Activated gamma-delta T cell treated with anti-CD3 and anti-CD28 coated beads, Interleukin-2, amount 50 U/mL, for 16 hours (primary cell): ENCODE data around the gene PIP5K1A.

Experiments used
- DNase-seq: peaks from one replicate; pipeline ENCODE4 v3.0.0-alpha.2; 2020; ENCODE audit warnings: low read depth

The PIP5K1A gene

DNA sequence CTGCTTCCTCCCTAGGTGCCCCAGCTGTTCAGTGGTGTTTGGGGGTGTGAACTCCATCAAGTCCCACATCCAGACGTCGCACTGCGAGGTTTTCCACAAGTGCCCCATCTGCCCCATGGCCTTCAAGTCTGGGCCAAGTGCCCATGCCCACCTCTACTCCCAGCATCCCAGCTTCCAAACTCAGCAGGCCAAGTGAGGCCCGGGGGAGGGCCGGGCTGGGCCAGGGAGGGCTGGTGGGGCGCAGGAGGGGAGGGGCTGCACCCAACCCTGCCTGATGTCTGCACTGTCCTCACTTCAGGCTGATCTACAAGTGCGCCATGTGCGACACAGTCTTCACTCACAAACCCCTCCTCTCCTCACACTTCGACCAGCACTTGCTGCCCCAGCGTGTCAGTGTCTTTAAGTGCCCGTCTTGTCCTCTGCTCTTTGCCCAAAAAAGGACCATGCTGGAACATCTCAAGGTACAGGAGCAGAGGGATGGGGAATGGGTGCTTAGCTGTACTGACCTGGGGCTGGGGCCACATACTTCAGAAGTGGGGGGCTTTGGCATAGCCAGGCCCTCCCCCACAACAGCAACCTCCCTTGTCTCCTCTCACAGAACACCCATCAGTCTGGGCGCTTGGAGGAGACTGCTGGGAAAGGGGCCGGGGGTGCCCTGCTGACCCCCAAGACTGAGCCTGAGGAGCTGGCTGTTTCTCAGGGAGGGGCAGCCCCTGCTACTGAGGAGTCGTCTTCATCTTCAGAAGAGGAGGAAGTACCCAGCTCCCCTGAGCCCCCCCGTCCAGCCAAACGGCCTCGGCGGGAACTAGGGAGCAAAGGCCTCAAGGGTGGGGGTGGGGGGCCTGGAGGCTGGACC lies 91.0 kb downstream of the PIP5K1A start:
- no peak for DNase-seq

GRCh38 chr1:151289991-151290708 lies 91.8 kb downstream of the PIP5K1A start:
- DNase-seq, result no peak

DNA sequence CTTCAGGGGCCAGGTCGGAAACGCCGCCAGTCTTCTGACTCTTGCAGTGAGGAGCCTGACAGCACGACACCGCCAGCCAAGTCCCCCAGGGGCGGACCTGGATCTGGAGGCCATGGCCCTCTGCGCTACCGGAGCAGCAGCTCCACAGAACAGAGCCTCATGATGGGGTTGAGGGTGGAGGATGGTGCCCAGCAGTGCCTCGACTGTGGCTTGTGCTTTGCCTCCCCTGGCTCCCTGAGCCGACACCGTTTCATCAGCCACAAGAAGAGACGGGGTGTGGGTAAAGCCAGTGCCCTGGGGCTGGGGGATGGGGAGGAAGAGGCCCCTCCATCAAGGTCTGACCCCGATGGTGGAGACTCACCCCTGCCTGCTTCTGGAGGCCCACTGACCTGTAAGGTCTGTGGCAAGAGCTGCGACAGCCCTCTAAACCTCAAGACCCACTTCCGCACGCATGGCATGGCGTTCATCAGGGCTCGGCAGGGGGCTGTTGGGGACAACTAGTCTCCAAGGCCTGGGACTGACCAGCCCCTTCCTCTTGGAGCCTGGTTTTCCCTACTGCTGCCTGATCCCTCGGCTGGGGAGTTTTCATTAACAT lies 92.5 kb downstream of the PIP5K1A start:
- DNase-seq, result no peak

DNA sequence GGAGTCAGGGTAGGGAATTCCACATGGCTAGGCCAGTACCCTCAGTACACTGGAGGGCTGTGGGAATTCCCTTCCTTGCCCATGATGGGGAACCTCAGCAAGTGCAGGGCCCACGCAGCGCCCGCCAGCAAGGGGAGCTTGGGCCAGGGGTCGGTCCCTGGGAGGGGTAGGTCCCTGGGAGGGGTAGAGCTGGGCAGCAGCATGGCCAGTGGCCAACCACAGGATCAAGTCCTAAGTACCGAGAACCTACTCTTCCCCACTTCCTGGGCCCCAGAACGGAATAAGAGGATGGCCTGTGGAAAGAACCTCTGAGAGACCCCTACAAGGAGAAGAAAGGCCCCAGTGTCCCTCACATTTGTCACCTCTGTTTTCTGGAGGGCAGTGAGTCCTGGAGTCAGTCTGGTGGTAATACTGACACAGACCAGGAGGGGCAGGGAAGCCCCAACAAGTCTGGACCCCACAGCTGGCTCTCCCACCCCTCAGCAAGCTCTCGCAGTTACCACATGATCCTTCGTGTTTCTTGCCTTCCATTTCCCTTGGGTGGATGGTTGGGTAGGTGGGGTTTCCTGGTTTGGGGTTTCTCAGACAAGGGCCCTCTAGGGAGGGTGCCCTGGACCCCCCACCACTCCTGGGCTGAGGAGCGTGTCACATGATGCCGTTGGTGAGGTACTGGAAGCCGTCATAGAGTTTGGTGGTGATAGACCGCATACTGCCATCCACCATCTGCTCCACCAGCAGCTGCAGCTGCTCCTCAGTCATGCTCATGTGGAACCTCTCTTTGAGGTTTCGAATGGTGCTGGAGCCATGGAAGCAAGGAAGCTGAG lies 94.1 kb downstream of the PIP5K1A start:
- no peak for DNase-seq

GRCh38 chr1:151293093-151293492 lies 94.7 kb downstream of the PIP5K1A start:
- no peak for DNase-seq

GRCh38 chr1:151294742-151295462 lies 96.5 kb downstream of the PIP5K1A start:
- DNase-seq, result no peak
